NCI-H2196 treated with DMSO at 0.1 percent for 48 hours (cell line): ENCODE measurements around the gene LIM2.
"Not testable (repeated sequence)": the region's sequence is repeated elsewhere in the genome, so short reads cannot be mapped to it uniquely, and the experiment has no call there.

Source experiments
- DNase-seq: peaks from one replicate; lab custom pipeline; 2025; ENCODE audit not compliant: unreplicated experiment; lab: John Stamatoyannopoulos, UW

The LIM2 gene

GRCh38 chr19:51387924-51388389 is at the start of gene LIM2:
Gene LIM2, minus strand, starts transcription at chr19:51387974. Its CDS starts 531 bp downstream, at chr19:51387443.
- DNase-seq: no peak

GRCh38 chr19:51434456-51434855 is 46.7 kb upstream of the LIM2 start:
- no peak for DNase-seq

GRCh38 chr19:51433043-51433442 is 45.3 kb upstream of the LIM2 start:
- DNase-seq: no peak

- no peak for DNase-seq
Observed at GRCh38 chr19:51431124-51431523, 43.4 kb upstream of the LIM2 start.

- no peak for DNase-seq
Observed at GRCh38 chr19:51430221-51430620, 42.4 kb upstream of the LIM2 start.

GRCh38 chr19:51427201-51427600 is 39.4 kb upstream of the LIM2 start:
- DNase-seq: no peak

- no peak for DNase-seq
Observed at GRCh38 chr19:51422053-51422448, 34.3 kb upstream of the LIM2 start.

- DNase-seq: no peak
Observed at GRCh38 chr19:51421229-51422052, 33.7 kb upstream of the LIM2 start.

GRCh38 chr19:51420511-51420910 is 32.7 kb upstream of the LIM2 start:
- not testable (repeated sequence) for DNase-seq

GRCh38 chr19:51418707-51419106 is 30.9 kb upstream of the LIM2 start:
- DNase-seq: no peak

GRCh38 chr19:51417810-51418157 is 30.0 kb upstream of the LIM2 start:
- no peak for DNase-seq

GRCh38 chr19:51417107-51417809 is 29.5 kb upstream of the LIM2 start, which contains the start of gene SIGLEC10:
Gene SIGLEC10, minus strand, starts transcription at chr19:51417642. Its CDS starts 61 bp downstream, at chr19:51417581.
- no peak for DNase-seq

GRCh38 chr19:51416422-51416821 is 28.6 kb upstream of the LIM2 start:
- DNase-seq: not testable (repeated sequence)

GRCh38 chr19:51415187-51415586 is 27.4 kb upstream of the LIM2 start:
- no peak for DNase-seq

- DNase-seq: no peak
Observed at GRCh38 chr19:51410950-51411748, 23.4 kb upstream of the LIM2 start.

GRCh38 chr19:51407511-51408131 is 19.8 kb upstream of the LIM2 start:
- no peak for DNase-seq

GRCh38 chr19:51402117-51402516 is 14.3 kb upstream of the LIM2 start:
- no peak for DNase-seq

- not testable (repeated sequence) for DNase-seq
Observed at GRCh38 chr19:51399936-51400335, 12.2 kb upstream of the LIM2 start.

- DNase-seq: no peak
Observed at GRCh38 chr19:51399231-51399630, 11.5 kb upstream of the LIM2 start.

GRCh38 chr19:51398096-51398704 is 10.4 kb upstream of the LIM2 start:
- DNase-seq: no peak
